ENCODE data around the gene TPSD1. TPM values are rescaled to one million over a fixed set of nuclear protein-coding genes. Genes with fewer than 3 reads are reported as not detected.
"Not testable (repeated sequence)": the region's sequence is repeated elsewhere in the genome, so short reads cannot be mapped to it uniquely, and the experiment has no call there.

TPSD1 gene
- polyA plus RNA-seq, 4 donors: 0.21 TPM; not detected in 3

GRCh38 chr16:1260101-1260680 lies 4.3 kb downstream of the TPSD1 start:
- no peak for DNase-seq (ENCODE audit: low read depth in 4 of 4, low spot score in 2 of 4)

- DNase-seq (ENCODE audit: low read depth in 4 of 4, low spot score in 2 of 4): no peak
Observed at GRCh38 chr16:1261131-1261892, 5.4 kb downstream of the TPSD1 start.

GRCh38 chr16:1262210-1262845 lies 6.5 kb downstream of the TPSD1 start:
- no peak for DNase-seq (ENCODE audit: low read depth in 4 of 4, low spot score in 2 of 4)

GRCh38 chr16:1262846-1263221 lies 7.0 kb downstream of the TPSD1 start:
- no peak for DNase-seq (ENCODE audit: low read depth in 4 of 4, low spot score in 2 of 4)

GRCh38 chr16:1263591-1264344 lies 7.9 kb downstream of the TPSD1 start:
- no peak for DNase-seq (ENCODE audit: low read depth in 4 of 4, low spot score in 2 of 4)

- DNase-seq (ENCODE audit: low read depth in 4 of 4, low spot score in 2 of 4): no peak
Observed at GRCh38 chr16:1264345-1265089, 8.6 kb downstream of the TPSD1 start.

- no peak for DNase-seq (ENCODE audit: low read depth in 4 of 4, low spot score in 2 of 4)
Observed at GRCh38 chr16:1265090-1265630, 9.3 kb downstream of the TPSD1 start.

- DNase-seq (ENCODE audit: low read depth in 4 of 4, low spot score in 2 of 4): no peak
Observed at GRCh38 chr16:1265826-1266225, 10.0 kb downstream of the TPSD1 start.

GRCh38 chr16:1269418-1269817 lies 13.5 kb downstream of the TPSD1 start:
- not testable (repeated sequence) for DNase-seq (ENCODE audit: low read depth in 4 of 4, low spot score in 2 of 4)

- no peak for DNase-seq (ENCODE audit: low read depth in 4 of 4, low spot score in 2 of 4)
Observed at GRCh38 chr16:1271380-1271723, 15.5 kb downstream of the TPSD1 start.

- not testable (repeated sequence) for DNase-seq (ENCODE audit: low read depth in 4 of 4, low spot score in 2 of 4)
Observed at GRCh38 chr16:1271724-1272413, 16.0 kb downstream of the TPSD1 start.

- no peak for DNase-seq (ENCODE audit: low read depth in 4 of 4, low spot score in 2 of 4)
Observed at GRCh38 chr16:1272453-1273198, 16.8 kb downstream of the TPSD1 start.

GRCh38 chr16:1273816-1274215 lies 17.9 kb downstream of the TPSD1 start:
- DNase-seq (ENCODE audit: low read depth in 4 of 4, low spot score in 2 of 4): no peak

- no peak for DNase-seq (ENCODE audit: low read depth in 4 of 4, low spot score in 2 of 4)
Observed at GRCh38 chr16:1274767-1275166, 18.9 kb downstream of the TPSD1 start.

- no peak for DNase-seq (ENCODE audit: low read depth in 4 of 4, low spot score in 2 of 4)
Observed at GRCh38 chr16:1275791-1276579, 20.1 kb downstream of the TPSD1 start.

GRCh38 chr16:1276580-1276878 lies 20.7 kb downstream of the TPSD1 start:
- no peak for DNase-seq (ENCODE audit: low read depth in 4 of 4, low spot score in 2 of 4)

GRCh38 chr16:1277151-1277598 lies 21.3 kb downstream of the TPSD1 start:
- no peak for DNase-seq (ENCODE audit: low read depth in 4 of 4, low spot score in 2 of 4)

- DNase-seq (ENCODE audit: low read depth in 4 of 4, low spot score in 2 of 4): no peak
Observed at GRCh38 chr16:1277617-1278282, 21.9 kb downstream of the TPSD1 start.
